ENCODE results near the gene ADGRD1. TPM values are rescaled to one million over a fixed set of nuclear protein-coding genes. Genes with fewer than 3 reads are reported as not detected.

The ADGRD1 gene
- total RNA-seq, 2 donors from 2014 or later = 21.3 to 37.0 TPM

- Histone ChIP-seq H3K9me3 (peaks cover 2% of the 10 kb centered on the region), H3K4me3 (no peak overlapping the region), H3K4me1 (ENCODE audit: control insufficient read depth in 1 of 2, low read depth in 2 of 2) (no peaks in the 10 kb centered on the region), H3K27ac (no peak overlapping the region), H3K36me3 (no peaks in the 10 kb centered on the region), H3K27me3 (replicated peaks; ENCODE audit: insufficient read depth) (no peaks in the 10 kb centered on the region)
- ATAC-seq (ENCODE audit: insufficient number of reproducible peaks, low FRiP score, low read depth) (no peak), DNase-seq (ENCODE audit: low spot score) (no peak)
- TF ChIP-seq, protein P1, sequence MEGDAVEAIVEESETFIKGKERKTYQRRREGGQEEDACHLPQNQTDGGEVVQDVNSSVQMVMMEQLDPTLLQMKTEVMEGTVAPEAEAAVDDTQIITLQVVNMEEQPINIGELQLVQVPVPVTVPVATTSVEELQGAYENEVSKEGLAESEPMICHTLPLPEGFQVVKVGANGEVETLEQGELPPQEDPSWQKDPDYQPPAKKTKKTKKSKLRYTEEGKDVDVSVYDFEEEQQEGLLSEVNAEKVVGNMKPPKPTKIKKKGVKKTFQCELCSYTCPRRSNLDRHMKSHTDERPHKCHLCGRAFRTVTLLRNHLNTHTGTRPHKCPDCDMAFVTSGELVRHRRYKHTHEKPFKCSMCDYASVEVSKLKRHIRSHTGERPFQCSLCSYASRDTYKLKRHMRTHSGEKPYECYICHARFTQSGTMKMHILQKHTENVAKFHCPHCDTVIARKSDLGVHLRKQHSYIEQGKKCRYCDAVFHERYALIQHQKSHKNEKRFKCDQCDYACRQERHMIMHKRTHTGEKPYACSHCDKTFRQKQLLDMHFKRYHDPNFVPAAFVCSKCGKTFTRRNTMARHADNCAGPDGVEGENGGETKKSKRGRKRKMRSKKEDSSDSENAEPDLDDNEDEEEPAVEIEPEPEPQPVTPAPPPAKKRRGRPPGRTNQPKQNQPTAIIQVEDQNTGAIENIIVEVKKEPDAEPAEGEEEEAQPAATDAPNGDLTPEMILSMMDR (IDR thresholded peaks at IDR 0.05) = no peak
Observed at GRCh38 chr12:131177599-131177998, 223.9 kb downstream of the ADGRD1 start.

DNA sequence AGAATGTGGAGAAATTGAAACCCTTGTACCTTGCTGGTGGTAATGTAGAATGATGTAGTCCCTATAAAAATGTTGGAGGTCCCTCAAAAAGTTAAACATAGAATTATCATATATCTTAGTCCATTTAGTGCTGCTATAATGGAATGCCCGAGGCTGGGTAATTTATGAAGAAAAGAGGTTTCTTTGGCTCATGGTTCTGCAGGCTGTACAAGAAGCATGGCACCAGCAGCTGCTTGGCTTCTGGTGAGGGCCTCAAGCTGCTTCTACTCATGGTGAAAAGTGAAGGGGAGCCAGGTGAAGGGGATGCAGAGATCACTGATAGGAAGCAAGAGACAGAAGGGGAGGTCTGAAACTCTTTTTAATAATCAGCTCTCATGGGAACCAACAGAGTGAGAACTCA is 233.9 kb downstream of the ADGRD1 start:
- no peaks in the 10 kb centered on the region for H3K36me3 ChIP-seq
- TF ChIP-seq, protein P1 (IDR thresholded peaks at IDR 0.05) = no peak
- no peak for DNase-seq (ENCODE audit: low spot score)

GRCh38 chr12:131188131-131189050 is 234.7 kb downstream of the ADGRD1 start:
- no peaks in the 10 kb centered on the region for H3K4me1 ChIP-seq (ENCODE audit: control insufficient read depth in 1 of 2, low read depth in 2 of 2)
- TF ChIP-seq, protein P1 (IDR thresholded peaks at IDR 0.05) = no peak
- H3K27ac ChIP-seq = no peak overlapping the region
- H3K4me3 ChIP-seq = no peak overlapping the region
- no peaks in the 10 kb centered on the region for H3K27me3 ChIP-seq (replicated peaks; ENCODE audit: insufficient read depth)
- no peak for ATAC-seq (ENCODE audit: insufficient number of reproducible peaks, low FRiP score, low read depth)
- DNase-seq (ENCODE audit: low spot score) = no peak
- H3K36me3 ChIP-seq = no peaks in the 10 kb centered on the region
- no peaks in the 10 kb centered on the region for H3K9me3 ChIP-seq

More for the DNA sequence above, 233.9 kb downstream of the ADGRD1 start:
- H3K27ac ChIP-seq = no peak overlapping the region
- H3K4me3 ChIP-seq = no peak overlapping the region
- no peaks in the 10 kb centered on the region for H3K27me3 ChIP-seq (replicated peaks; ENCODE audit: insufficient read depth)
- no peak for ATAC-seq (ENCODE audit: insufficient number of reproducible peaks, low FRiP score, low read depth)
- no peaks in the 10 kb centered on the region for H3K4me1 ChIP-seq (ENCODE audit: control insufficient read depth in 1 of 2, low read depth in 2 of 2)
- no peaks in the 10 kb centered on the region for H3K9me3 ChIP-seq

DNA sequence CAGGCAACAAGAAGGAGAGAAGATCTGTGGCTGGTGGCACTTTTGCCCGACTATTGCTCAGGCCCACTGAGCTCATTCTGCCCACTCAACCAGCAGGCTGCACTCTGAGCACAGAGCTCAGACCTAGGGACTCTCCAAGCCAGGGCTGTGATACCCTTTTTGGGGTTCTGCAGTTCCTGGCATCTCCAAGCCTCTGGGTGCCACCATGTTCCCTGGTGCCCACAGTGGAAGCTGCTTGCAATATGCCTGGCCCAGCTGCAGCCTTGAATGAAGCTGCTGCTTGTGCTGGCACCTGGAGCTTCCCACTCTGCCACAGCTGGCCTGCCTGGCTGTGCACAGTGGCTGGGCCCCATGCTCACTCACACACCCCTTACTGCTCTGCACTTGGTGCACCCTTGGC is 236.1 kb downstream of the ADGRD1 start:
- H3K4me1 ChIP-seq (ENCODE audit: control insufficient read depth in 1 of 2, low read depth in 2 of 2) = no peaks in the 10 kb centered on the region
- no peak overlapping the region for H3K27ac ChIP-seq
- DNase-seq (ENCODE audit: low spot score) (no peak), ATAC-seq (ENCODE audit: insufficient number of reproducible peaks, low FRiP score, low read depth) (no peak)
- no peaks in the 10 kb centered on the region for H3K9me3 ChIP-seq
- H3K36me3 ChIP-seq = no peaks in the 10 kb centered on the region
- H3K27me3 ChIP-seq (replicated peaks; ENCODE audit: insufficient read depth) = no peaks in the 10 kb centered on the region
- TF ChIP-seq, protein P1 (IDR thresholded peaks at IDR 0.05) = no peak
- no peak overlapping the region for H3K4me3 ChIP-seq

DNA sequence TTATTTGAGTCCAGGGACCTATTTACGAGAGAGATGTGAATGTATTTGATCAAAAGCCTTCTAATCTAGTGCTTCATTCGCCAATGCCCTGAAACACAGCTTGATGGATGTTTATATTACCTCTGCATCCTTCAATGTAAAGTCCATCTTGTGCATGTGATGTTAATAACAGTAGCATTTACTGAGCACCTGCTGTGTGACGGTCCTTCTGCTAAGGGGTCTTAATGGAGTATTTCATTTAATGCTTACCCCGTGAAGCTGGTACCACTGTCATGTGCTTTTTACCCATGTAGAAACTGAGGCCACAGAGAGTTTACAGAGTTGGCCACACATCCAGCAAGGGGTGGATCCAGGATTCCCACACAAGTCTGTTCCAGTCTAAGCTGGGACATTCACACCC is 237.3 kb downstream of the ADGRD1 start:
- H3K27ac ChIP-seq = no peak overlapping the region
- TF ChIP-seq, protein P1 (IDR thresholded peaks at IDR 0.05) = no peak
- DNase-seq (ENCODE audit: low spot score) (no peak), ATAC-seq (ENCODE audit: insufficient number of reproducible peaks, low FRiP score, low read depth) (no peak)
- H3K9me3 ChIP-seq = no peaks in the 10 kb centered on the region
- H3K4me3 ChIP-seq = no peak overlapping the region
- H3K36me3 ChIP-seq = no peaks in the 10 kb centered on the region
- H3K27me3 ChIP-seq (replicated peaks; ENCODE audit: insufficient read depth) = no peaks in the 10 kb centered on the region
- no peaks in the 10 kb centered on the region for H3K4me1 ChIP-seq (ENCODE audit: control insufficient read depth in 1 of 2, low read depth in 2 of 2)

Other genes with a start within 250 kb of the ADGRD1 start
- gene RIMBP2, start 237.6 kb upstream of the ADGRD1 start, total RNA-seq = under 1 TPM; 0.54 to 0.92 TPM
- gene STX2, start 114.7 kb upstream of the ADGRD1 start, total RNA-seq = 10 to 100 TPM; 27.3 to 27.9 TPM
- gene RAN, start 81.8 kb upstream of the ADGRD1 start, total RNA-seq = 100 to 1,000 TPM; 120 to 168 TPM